Tibial nerve (tissue), 4 donors: ENCODE results near the gene SYVN1. TPM values are rescaled to one million over a fixed set of nuclear protein-coding genes. Genes with fewer than 3 reads are reported as not detected.
A peak's percentile ranks its signal among the peaks of the same experiment; 100 is the strongest.
"Not testable (repeated sequence)": the region's sequence is repeated elsewhere in the genome, so short reads cannot be mapped to it uniquely, and the experiment has no call there.

Experiments
- DNase-seq, 2 donors: peaks; one replicate each; pipeline ENCODE4 v3.0.0-alpha.2; 2019; ENCODE audit warnings: low spot score in 2 of 2
- H3K27ac ChIP-seq, 4 donors: fragments of 200-600 bp; sonication (generic) in 3 of 4; one replicate each; pipeline ENCODE4 v1.5.1; 2017 to 2019; ENCODE audit warnings: mild to moderate bottlenecking in 1 of 4
- H3K27me3 ChIP-seq, 2 donors: fragments of 200-600 bp; sonication (generic) in 1 of 2; one replicate each; pipeline versions ENCODE4 v1.5.1 to v1.6.0; 2017 to 2019
- H3K36me3 ChIP-seq, 3 donors: fragments of 200-600 bp; sonication (generic); one replicate each; pipeline ENCODE4 v1.5.1; 2018 to 2019
- H3K4me1 ChIP-seq, 4 donors: fragments of 200-600 bp; sonication (generic) in 3 of 4; one replicate each; pipeline ENCODE4 v1.5.1; 2017 to 2019
- H3K4me3 ChIP-seq, 4 donors: fragments of 200-600 bp; sonication (generic) in 3 of 4; one replicate each; pipeline ENCODE4 v1.5.1; 2017 to 2019; ENCODE audit warnings: mild to moderate bottlenecking in 1 of 4, moderate library complexity in 1 of 4
- H3K9me3 ChIP-seq, 4 donors: fragments of 200-600 bp; sonication (generic) in 3 of 4; one replicate each; pipeline ENCODE4 v1.5.1; 2017 to 2019
- CTCF ChIP-seq, 5 experiments: fragments of 200-600 bp in 3 of 5; fragments of 450-650 bp in 2 of 5; sonication (generic) in 3 of 5; IDR thresholded peaks; one replicate each; pipeline ENCODE4 v1.5.1; 2016 to 2019; ENCODE audit warnings: antibody characterized with exemption in 5 of 5, mild to moderate bottlenecking in 3 of 5, moderate library complexity in 2 of 5
- EP300 ChIP-seq, 2 donors: sonication (generic); formaldehyde crosslinking; IDR thresholded peaks; one replicate each; pipeline ENCODE4 v1.6.1; 2017; ENCODE audit warnings: antibody characterized with exemption in 2 of 2, mild to moderate bottlenecking in 1 of 2
- POLR2A ChIP-seq, 2 donors: fragments of 450-650 bp; IDR thresholded peaks; one replicate each; pipeline ENCODE4 v1.6.1; 2017; ENCODE audit warnings: antibody characterized with exemption in 2 of 2, mild to moderate bottlenecking in 2 of 2, moderate library complexity in 2 of 2
- WGBS, 2 donors: methylation state at CpG; one replicate each; pipeline ENCODE4 v1.1.5; 2018; 5-methylcytosine and 5-hydroxymethylcytosine counted together
- total RNA-seq, 4 donors: library from RNA; depleted of rRNA; stranded (reverse); fragments of >200 nt; gene quantifications; one replicate each; pipeline ENCODE4 v1.1.0, GENCODE V29; 2016

The SYVN1 gene
- total RNA-seq, 4 donors from 2014 or later: 31.6 to 72.6 (median 58.3) TPM

- Histone ChIP-seq H3K36me3 (peaks cover 0 to 18% (median 1%) of the 10 kb centered on the region in 3 donors), H3K4me1 (peaks cover 0 to 40% (median 19%) of the 10 kb centered on the region in 4 donors), H3K9me3 (no peaks in the 10 kb centered on the region), H3K4me3 (peak overlapping the region; percentile 67 to 97 (median 84)), H3K27me3 (no peaks in the 10 kb centered on the region), H3K27ac (peak overlapping the region; percentile 88 to 94 (median 89))
- TF ChIP-seq EP300 (IDR thresholded peaks at IDR 0.05) (no peak), CTCF (IDR thresholded peaks at IDR 0.05) (peak; percentile 34 to 80 (median 49))
- DNase-seq: peak in 1 of 2 donors; percentile 17
- 0% methylated on average over 21 to 23 of the region's 60 CpGs for WGBS, 2 donors
Observed at GRCh38 chr11:65180877-65181568, 46.7 kb upstream of the SYVN1 start.

DNA sequence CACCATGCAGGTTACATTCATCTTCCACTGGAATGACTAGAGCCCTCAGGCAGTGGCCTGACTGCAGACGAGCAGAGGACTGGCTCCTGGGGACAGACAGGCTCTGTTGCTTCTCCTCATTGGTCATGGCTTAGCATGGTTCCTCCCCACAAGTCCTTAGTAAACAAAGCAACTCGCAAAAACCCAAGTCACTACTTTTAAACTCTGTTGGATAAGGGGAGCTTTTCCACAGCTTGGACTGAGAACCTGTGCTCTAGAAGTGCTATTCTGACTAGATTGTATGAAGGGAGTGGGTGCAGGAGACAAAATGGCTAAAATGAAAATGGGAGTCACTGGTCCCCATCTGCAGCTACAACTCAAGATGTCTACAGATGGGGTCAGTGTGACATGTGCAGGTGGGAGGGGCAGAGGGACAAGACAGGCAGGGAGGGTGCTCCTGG, 40.3 kb upstream of the SYVN1 start:
- not testable (repeated sequence) for H3K4me1 ChIP-seq, H3K9me3 ChIP-seq, DNase-seq, H3K27ac ChIP-seq, H3K36me3 ChIP-seq, H3K4me3 ChIP-seq, H3K27me3 ChIP-seq
- 42 to 45% methylated on average over 2 of the region's 2 CpGs for WGBS, 2 donors

DNA sequence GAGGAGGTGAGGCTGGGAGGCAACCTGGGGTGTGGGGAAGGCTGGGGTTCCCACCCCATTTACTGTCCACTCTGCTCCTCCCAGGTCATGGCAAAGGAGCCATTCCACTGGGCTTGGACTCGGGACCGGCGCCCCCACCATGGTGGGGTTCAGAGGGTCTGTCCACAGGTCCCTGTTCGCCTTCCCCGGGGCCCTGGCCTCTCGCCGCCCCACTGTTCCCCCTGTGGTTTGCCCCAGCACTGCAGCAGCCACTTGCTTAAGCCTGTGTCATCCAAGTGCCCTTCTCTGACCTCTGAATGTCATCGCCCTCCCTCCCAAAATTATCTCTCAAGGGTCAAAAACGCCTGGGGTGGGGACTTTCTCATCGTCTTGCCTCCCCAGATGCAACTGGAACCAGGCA, 38.3 kb upstream of the SYVN1 start:
- 63 to 72% methylated on average over 10 of the region's 10 CpGs for WGBS, 2 donors
- Histone ChIP-seq H3K27me3 (no peaks in the 10 kb centered on the region), H3K27ac (no peak overlapping the region), H3K9me3 (no peaks in the 10 kb centered on the region), H3K36me3 (no peaks in the 10 kb centered on the region), H3K4me3 (no peak overlapping the region), H3K4me1 (no peaks in the 10 kb centered on the region)
- TF ChIP-seq CTCF (IDR thresholded peaks at IDR 0.05) (no peak), POLR2A (IDR thresholded peaks at IDR 0.05) (no peak), EP300 (IDR thresholded peaks at IDR 0.05) (no peak)
- DNase-seq: no peak

- Histone ChIP-seq H3K27ac (no peak within 1 kb of the TSS), H3K9me3 (no peaks in the 10 kb centered on the region), H3K36me3 (no peaks in the 10 kb centered on the region), H3K27me3 (no peaks in the 10 kb centered on the region), H3K4me3 (no peak within 1 kb of the TSS), H3K4me1 (peaks cover 0 to 12% (median 0%) of the 10 kb centered on the region in 4 donors)
- 90 to 91% methylated on average over 20 to 21 of the region's 21 CpGs for WGBS, 2 donors
- DNase-seq: no peak
- TF ChIP-seq POLR2A (IDR thresholded peaks at IDR 0.05) (no peak), EP300 (IDR thresholded peaks at IDR 0.05) (no peak), CTCF (IDR thresholded peaks at IDR 0.05) (no peak)
Observed at GRCh38 chr11:65170058-65170534, 35.8 kb upstream of the SYVN1 start, which contains the start of gene SPDYC. Gene SPDYC, plus strand, starts transcription at chr11:65170233. Its CDS starts 1,125 bp downstream, at chr11:65171358.

GRCh38 chr11:65169164-65169641, 34.9 kb upstream of the SYVN1 start:
- DNase-seq: no peak
- WGBS, 2 donors: 62 to 64% methylated on average over 11 of the region's 11 CpGs
- H3K9me3 ChIP-seq: no peaks in the 10 kb centered on the region

More at GRCh38 chr11:65169164-65169641, 34.9 kb upstream of the SYVN1 start:
- no peaks in the 10 kb centered on the region for H3K36me3 ChIP-seq
- no peaks in the 10 kb centered on the region for H3K27me3 ChIP-seq
- TF ChIP-seq POLR2A (IDR thresholded peaks at IDR 0.05) (no peak), CTCF (IDR thresholded peaks at IDR 0.05) (no peak), EP300 (IDR thresholded peaks at IDR 0.05) (no peak)
- H3K27ac ChIP-seq: no peak overlapping the region
- no peak overlapping the region for H3K4me3 ChIP-seq
- H3K4me1 ChIP-seq: peaks cover 0 to 12% (median 0%) of the 10 kb centered on the region in 4 donors
